NT2/D1 (cell line): ENCODE measurements around the gene LIPH.

Experiments
- SUZ12 ChIP-seq: IDR thresholded peaks from 2 replicates; pipeline ENCODE4 v1.6.1; 2011; ENCODE audit not compliant: insufficient read length, insufficient read depth; ENCODE audit errors: extremely low read depth
- YY1 ChIP-seq: IDR thresholded peaks from 2 replicates; pipeline ENCODE4 v1.6.1; 2011; ENCODE audit not compliant: insufficient read length, insufficient read depth
- ZNF274 ChIP-seq: IDR thresholded peaks from 2 replicates; pipeline ENCODE4 v1.6.1; 2011; ENCODE audit warnings: mild to moderate bottlenecking, low read depth, low read length

DNA sequence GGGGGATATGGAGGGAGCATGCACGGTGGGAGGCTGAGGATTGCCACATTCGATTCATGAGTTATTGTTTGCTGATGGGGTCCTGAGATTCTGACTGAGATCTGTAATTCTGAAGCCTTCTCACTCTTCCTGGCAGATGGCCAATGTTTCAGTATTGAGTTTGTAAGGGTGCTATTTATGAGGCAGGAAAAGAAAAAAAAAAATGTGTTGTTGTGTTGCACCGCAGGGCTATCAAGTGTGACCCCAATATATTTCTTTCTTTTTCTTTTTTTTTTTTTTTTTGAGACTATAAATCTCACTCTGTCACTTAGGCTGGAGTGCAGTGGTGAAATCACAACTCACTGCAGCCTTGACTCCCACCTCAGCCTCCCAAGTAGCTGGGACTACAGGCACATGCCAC lies 30.5 kb upstream of the LIPH start:
- TF ChIP-seq SUZ12 (no peak), ZNF274 (no peak), YY1 (no peak)
